Posterior cingulate gyrus (tissue), 11 donors: Measurements from ENCODE around the gene SLC30A2.

Source experiments
- DNase-seq, 10 donors: peaks; one replicate each; pipeline versions ENCODE4 v3.0.0 to v3.0.0-alpha.2; 2020 to 2021; ENCODE audit warnings: mixed read lengths in 3 of 10
- intact Hi-C: fragments of 100-400 bp; cut with DNase I; formaldehyde crosslinking; loops from one replicate; pipeline ENCODE4 v1.15.1; 2023

The SLC30A2 gene

GRCh38 chr1:26006710-26007109 lies 39.2 kb downstream of the SLC30A2 start:
- intact Hi-C loops = no loop called here
- DNase-seq = peak in 1 of 10 donors; percentile 45

- peak in 1 of 10 donors; percentile 19 for DNase-seq
- intact Hi-C loops = no loop called here
These were observed 40.3 kb downstream of the SLC30A2 start for GRCh38 chr1:26005434-26006105.

- no peak for DNase-seq
These were observed 42.2 kb downstream of the SLC30A2 start for GRCh38 chr1:26003756-26004155.

GRCh38 chr1:26003262-26003661 lies 42.7 kb downstream of the SLC30A2 start:
- intact Hi-C loops = no loop called here

More at GRCh38 chr1:26003756-26004155, 42.2 kb downstream of the SLC30A2 start:
- intact Hi-C loops = no loop called here

GRCh38 chr1:25999041-25999800 lies 46.7 kb downstream of the SLC30A2 start:
- DNase-seq = peak in 1 of 10 donors; percentile 79
- intact Hi-C loops = loop anchor here (2.0 kb wide), 1 partner anchor 94 kb away; no protein-coding TSS in a partner anchor

More at GRCh38 chr1:26003262-26003661, 42.7 kb downstream of the SLC30A2 start:
- DNase-seq = peak in 1 of 10 donors; percentile 18

- intact Hi-C loops = loop anchor here (1.0 to 2.0 kb wide), 2 partner anchors 93 to 103 kb away; no protein-coding TSS in a partner anchor
These were observed 47.8 kb downstream of the SLC30A2 start, which contains the start of gene PAFAH2 for GRCh38 chr1:25997828-25998761. Gene PAFAH2, minus strand, starts transcription at chr1:25998063. Its CDS starts 7,247 bp downstream, at chr1:25990816.

GRCh38 chr1:25996966-25997827 lies 48.7 kb downstream of the SLC30A2 start:
- intact Hi-C loops = no loop called here
- peak in 1 of 10 donors; percentile 75 for DNase-seq

More at GRCh38 chr1:25997828-25998761, 47.8 kb downstream of the SLC30A2 start, which contains the start of gene PAFAH2:
- DNase-seq = peak; percentile 94 to 99 (median 95)

GRCh38 chr1:25994402-25995150 lies 51.3 kb downstream of the SLC30A2 start:
- intact Hi-C loops = no loop called here

GRCh38 chr1:25993197-25993951 lies 52.5 kb downstream of the SLC30A2 start:
- intact Hi-C loops = no loop called here
- DNase-seq = no peak

More at GRCh38 chr1:25994402-25995150, 51.3 kb downstream of the SLC30A2 start:
- no peak for DNase-seq

- intact Hi-C loops = no loop called here
- no peak for DNase-seq
These were observed 53.2 kb downstream of the SLC30A2 start for GRCh38 chr1:25992689-25993171.

- intact Hi-C loops = no loop called here
- DNase-seq = no peak
These were observed 53.8 kb downstream of the SLC30A2 start for GRCh38 chr1:25991937-25992688.

GRCh38 chr1:25990702-25991395 lies 55.1 kb downstream of the SLC30A2 start:
- intact Hi-C loops = no loop called here
- DNase-seq = peak in 1 of 10 donors; percentile 41

GRCh38 chr1:25990251-25990650 lies 55.7 kb downstream of the SLC30A2 start:
- intact Hi-C loops = no loop called here
- no peak for DNase-seq

GRCh38 chr1:25989440-25990234 lies 56.3 kb downstream of the SLC30A2 start:
- intact Hi-C loops = no loop called here
- DNase-seq = peak in 1 of 10 donors; percentile 37

- intact Hi-C loops = no loop called here
- no peak for DNase-seq
These were observed 58.0 kb downstream of the SLC30A2 start for GRCh38 chr1:25987951-25988350.
